Heart left ventricle (tissue), 13 donors: ENCODE measurements around the gene PCDHB8.

Experiments
- CTCF ChIP-seq, 12 donors: fragments of 200-600 bp; sonication (generic) in 4 of 12; IDR thresholded peaks; one replicate each; pipeline versions ENCODE4 v1.5.0 to v1.8.0; 2018 to 2022; ENCODE audit warnings: antibody characterized with exemption in 12 of 12, mild to moderate bottlenecking in 5 of 12
- POLR2A ChIP-seq, 2 donors: fragments of 450-650 bp; IDR thresholded peaks; one replicate each; pipeline ENCODE4 v1.6.1; 2017; ENCODE audit warnings: antibody characterized with exemption in 2 of 2, mild to moderate bottlenecking in 2 of 2, moderate library complexity in 2 of 2
- donor health status: ischemic (EF 13 %, LVEDD 7.1; RV severe dilation, severe dysfunction).
- donor health status: DM: no; HTN: yes; CAD: no.
- donor health status: DM: no; HTN: no; CAD: no.
- donor health status: ischemic (EF 25% LVEDD 6.9; RV normal size, moderate dysfunction).
- donor health status: ischemic (EF 25% LVEDD 5.7; RV mildly dilated, moderate dysfunction).
- donor health status: ischemic (EF 35%, LVEDD 5.7; RV mildly dilated, moderate dysfunction).
- donor health status: nonischemic (EF 11% LVEDD 7.7; RV severe dilation, severe dysfunction).
- donor health status: DM: yes; HTN: yes; CAD: no.
- donor health status: PGD.
- donor health status: ischemic (EF 29% LVEDD 5.4; RV normal size, mild dysfunction).
- donor health status: nonischemic (EF 23%, LVEDD 6.1; RV moderate dilation, normal function).

GRCh38 chr5:141186897-141187512, 9.4 kb downstream of the PCDHB8 start, which contains the start of gene PCDHB9:
- peak in 9 of 12 donors; percentile 7 to 42 (median 34) for TF ChIP-seq CTCF (IDR thresholded peaks at IDR 0.05)
- TF ChIP-seq POLR2A (IDR thresholded peaks at IDR 0.05), result no peak
